ENCODE measurements around the gene NEURL1. TPM values are rescaled to one million over a fixed set of nuclear protein-coding genes. Genes with fewer than 3 reads are reported as not detected.
A peak's percentile ranks its signal among the peaks of the same experiment; 100 is the strongest.

NEURL1 gene
- total RNA-seq, 4 donors from 2014 or later, result 0.12 to 0.13 TPM; not detected in 2

DNA sequence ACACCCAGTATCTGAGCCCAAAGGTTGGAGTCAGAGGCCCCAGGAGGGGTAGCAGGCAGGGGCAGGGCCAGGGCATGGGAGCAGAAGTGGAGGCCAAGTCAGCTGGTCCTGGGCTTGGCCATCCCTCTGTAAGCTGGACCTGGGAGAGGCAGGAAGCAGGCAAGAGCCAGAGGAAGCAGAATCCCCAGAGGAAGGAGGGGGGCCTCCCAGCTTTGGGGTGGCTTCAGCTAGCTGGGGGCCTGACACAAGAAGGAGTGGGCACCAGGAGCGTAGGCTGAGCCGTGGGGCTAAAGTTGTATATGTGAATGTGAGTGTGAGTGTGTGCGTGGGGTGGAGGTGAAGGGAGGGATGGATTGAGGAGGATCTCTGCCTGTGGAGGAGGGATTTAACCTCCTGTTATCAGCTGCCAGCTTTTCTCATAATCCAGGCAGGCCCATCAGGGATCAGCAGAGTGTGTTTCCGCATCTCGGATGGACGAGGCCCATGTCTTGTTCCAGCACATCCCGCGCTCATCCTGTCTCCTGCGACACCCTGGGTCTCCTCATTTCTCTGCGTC lies 54.0 kb downstream of the NEURL1 start:
- ATAC-seq (ENCODE audit: low FRiP score) (peak; percentile 57), DNase-seq (ENCODE audit: low spot score) (no peak)

DNA sequence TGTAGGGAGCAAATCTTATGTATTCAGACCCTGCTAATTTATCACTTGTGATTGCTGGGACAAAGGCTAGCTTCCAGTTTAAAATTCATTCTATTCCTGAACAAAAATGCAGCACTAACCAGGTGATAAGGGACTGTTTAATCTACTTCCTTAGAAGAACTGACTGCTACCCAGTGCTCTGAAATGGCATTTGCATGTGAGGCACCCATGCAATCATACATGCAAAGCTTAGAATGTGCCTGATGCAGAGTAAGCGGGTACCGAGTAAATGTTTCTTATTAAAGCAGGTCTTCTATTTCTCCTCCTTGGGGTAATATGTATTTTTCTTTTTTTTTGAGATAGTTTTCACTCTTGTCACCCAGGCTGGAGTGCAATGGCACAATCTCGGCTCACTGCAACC lies 54.5 kb downstream of the NEURL1 start:
- DNase-seq (ENCODE audit: low spot score), result no peak
- TF ChIP-seq, protein P1, sequence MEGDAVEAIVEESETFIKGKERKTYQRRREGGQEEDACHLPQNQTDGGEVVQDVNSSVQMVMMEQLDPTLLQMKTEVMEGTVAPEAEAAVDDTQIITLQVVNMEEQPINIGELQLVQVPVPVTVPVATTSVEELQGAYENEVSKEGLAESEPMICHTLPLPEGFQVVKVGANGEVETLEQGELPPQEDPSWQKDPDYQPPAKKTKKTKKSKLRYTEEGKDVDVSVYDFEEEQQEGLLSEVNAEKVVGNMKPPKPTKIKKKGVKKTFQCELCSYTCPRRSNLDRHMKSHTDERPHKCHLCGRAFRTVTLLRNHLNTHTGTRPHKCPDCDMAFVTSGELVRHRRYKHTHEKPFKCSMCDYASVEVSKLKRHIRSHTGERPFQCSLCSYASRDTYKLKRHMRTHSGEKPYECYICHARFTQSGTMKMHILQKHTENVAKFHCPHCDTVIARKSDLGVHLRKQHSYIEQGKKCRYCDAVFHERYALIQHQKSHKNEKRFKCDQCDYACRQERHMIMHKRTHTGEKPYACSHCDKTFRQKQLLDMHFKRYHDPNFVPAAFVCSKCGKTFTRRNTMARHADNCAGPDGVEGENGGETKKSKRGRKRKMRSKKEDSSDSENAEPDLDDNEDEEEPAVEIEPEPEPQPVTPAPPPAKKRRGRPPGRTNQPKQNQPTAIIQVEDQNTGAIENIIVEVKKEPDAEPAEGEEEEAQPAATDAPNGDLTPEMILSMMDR (IDR thresholded peaks at IDR 0.05), result no peak

More for the DNA sequence above, 54.0 kb downstream of the NEURL1 start:
- TF ChIP-seq, protein P1 (IDR thresholded peaks at IDR 0.05), result no peak

GRCh38 chr10:103548581-103549348 lies 55.3 kb downstream of the NEURL1 start:
- DNase-seq (ENCODE audit: low spot score) (no peak), ATAC-seq (ENCODE audit: low FRiP score) (no peak)
- TF ChIP-seq, protein P1 (IDR thresholded peaks at IDR 0.05), result no peak

More for the DNA sequence above, 54.5 kb downstream of the NEURL1 start:
- no peak for ATAC-seq (ENCODE audit: low FRiP score)

GRCh38 chr10:103549349-103549685 lies 55.8 kb downstream of the NEURL1 start:
- DNase-seq (ENCODE audit: low spot score) (no peak), ATAC-seq (ENCODE audit: low FRiP score) (no peak)
- TF ChIP-seq, protein P1 (IDR thresholded peaks at IDR 0.05), result no peak

DNA sequence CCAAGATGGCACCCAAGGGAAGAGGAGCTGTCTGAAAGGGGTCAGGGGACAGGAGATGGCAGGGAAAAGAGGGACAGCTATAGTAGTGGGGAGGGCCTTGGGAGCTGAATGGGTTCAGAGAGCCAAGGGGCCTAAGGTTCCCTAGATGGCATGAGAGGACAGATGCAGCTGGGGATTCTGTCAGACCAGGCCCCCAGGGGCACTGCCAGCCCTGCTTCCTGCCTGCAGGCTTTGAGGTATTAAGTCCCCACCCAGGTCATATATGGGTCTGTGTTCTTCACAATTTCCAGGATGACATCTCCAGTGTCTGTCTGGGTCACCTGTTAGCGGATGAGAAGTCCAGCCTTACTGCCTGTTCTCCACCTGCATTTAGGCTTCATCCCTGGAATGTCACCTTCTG lies 56.7 kb downstream of the NEURL1 start:
- ATAC-seq (ENCODE audit: low FRiP score) (no peak), DNase-seq (ENCODE audit: low spot score) (no peak)
- TF ChIP-seq, protein P1 (IDR thresholded peaks at IDR 0.05), result no peak

- ATAC-seq (ENCODE audit: low FRiP score), result no peak
- TF ChIP-seq, protein P1 (IDR thresholded peaks at IDR 0.05), result no peak
- no peak for DNase-seq (ENCODE audit: low spot score)
These were observed 58.4 kb downstream of the NEURL1 start for GRCh38 chr10:103551619-103552602.

Measured in omental fat pad (tissue), 4 donors.